ENCODE data around the gene PSENEN.

GRCh38 chr19:35789195-35789977, 43.9 kb downstream of the PSENEN start:
- TF ChIP-seq CTCF (IDR thresholded peaks at IDR 0.05) (no peak), POLR2A (IDR thresholded peaks at IDR 0.05) (no peak)
